Smooth muscle cell (in vitro differentiated cells): ENCODE data around the gene RARB. TPM values are rescaled to one million over a fixed set of nuclear protein-coding genes. Genes with fewer than 3 reads are reported as not detected.

Source experiments
- DNase-seq: peaks from one replicate; lab custom pipeline; 2025; ENCODE audit not compliant: unreplicated experiment; lab: John Stamatoyannopoulos, UW
- H2AFZ ChIP-seq: fragments of 200-600 bp; sonication (generic); 2 replicates; pipeline ENCODE4 v1.6.0; 2016; ENCODE audit warnings: antibody characterized with exemption, low read depth, mild to moderate bottlenecking
- H3F3A ChIP-seq: fragments of 200-600 bp; sonication (generic); 2 replicates; pipeline ENCODE4 v1.6.0; 2017; ENCODE audit warnings: antibody characterized with exemption, low read depth
- H3K27ac ChIP-seq: fragments of 200-600 bp; sonication (generic); 2 replicates; pipeline ENCODE4 v1.5.1; 2016; ENCODE audit warnings: low read depth, mild to moderate bottlenecking
- H3K27me3 ChIP-seq: fragments of 200-600 bp; sonication (generic); 2 replicates; pipeline ENCODE4 v1.6.1; 2016; ENCODE audit warnings: low read depth, mild to moderate bottlenecking
- H3K36me3 ChIP-seq: fragments of 200-600 bp; sonication (generic); 2 replicates; pipeline ENCODE4 v1.5.1; 2016; ENCODE audit warnings: low read depth
- H3K4me1 ChIP-seq: fragments of 200-600 bp; sonication (generic); 2 replicates; pipeline ENCODE4 v1.5.1; 2016; ENCODE audit warnings: low read depth
- H3K4me2 ChIP-seq: fragments of 200-600 bp; sonication (generic); 2 replicates; pipeline ENCODE4 v1.6.0; 2016; ENCODE audit warnings: mild to moderate bottlenecking
- H3K4me3 ChIP-seq: fragments of 200-600 bp; sonication (generic); 2 replicates; pipeline ENCODE4 v1.5.1; 2016; ENCODE audit warnings: mild to moderate bottlenecking
- H3K79me2 ChIP-seq: fragments of 200-600 bp; sonication (generic); 2 replicates; pipeline ENCODE4 v1.6.0; 2016; ENCODE audit warnings: low read depth, mild to moderate bottlenecking
- H3K9ac ChIP-seq: fragments of 200-600 bp; sonication (generic); 2 replicates; pipeline ENCODE4 v1.6.0; 2016; ENCODE audit warnings: low read depth
- H3K9me3 ChIP-seq: fragments of 200-600 bp; sonication (generic); replicated peaks from 2 replicates; pipeline ENCODE4 v1.5.1; 2016; ENCODE audit warnings: low read depth
- H4K20me1 ChIP-seq: fragments of 200-600 bp; sonication (generic); 2 replicates; pipeline ENCODE4 v1.6.0; 2016; ENCODE audit warnings: low read depth
- WGBS: methylation state at CpG from one replicate; pipeline ENCODE4 v1.1.7; 2016; ENCODE audit warnings: low lambda C conversion rate; 5-methylcytosine and 5-hydroxymethylcytosine counted together
- polyA plus RNA-seq: library from polyadenylated mRNA; unstranded; fragments of >200 nt; fragmentation: Nextera tagmentation; extraction: Ambion mirVana; gene quantifications from 2 replicates; pipeline ENCODE4 v1.2.1, GENCODE V29; 2016
- total RNA-seq: library from RNA; depleted of rRNA; stranded (reverse); fragments of >200 nt; gene quantifications from 2 replicates; pipeline ENCODE4 v1.2.3, GENCODE V29; 2014
- TF ChIP-seq, protein P1 (sequence below): fragments of 200-600 bp; sonication (generic); IDR thresholded peaks from 2 replicates; pipeline ENCODE4 v1.5.1; 2017; ENCODE audit warnings: borderline replicate concordance, mild to moderate bottlenecking, antibody characterized with exemption; ENCODE audit not compliant: insufficient read depth, poor library complexity, severe bottlenecking

Gene RARB
- total and polyA plus RNA-seq, 2 experiments from 2014 or later: 88.1 to 106 TPM

DNA sequence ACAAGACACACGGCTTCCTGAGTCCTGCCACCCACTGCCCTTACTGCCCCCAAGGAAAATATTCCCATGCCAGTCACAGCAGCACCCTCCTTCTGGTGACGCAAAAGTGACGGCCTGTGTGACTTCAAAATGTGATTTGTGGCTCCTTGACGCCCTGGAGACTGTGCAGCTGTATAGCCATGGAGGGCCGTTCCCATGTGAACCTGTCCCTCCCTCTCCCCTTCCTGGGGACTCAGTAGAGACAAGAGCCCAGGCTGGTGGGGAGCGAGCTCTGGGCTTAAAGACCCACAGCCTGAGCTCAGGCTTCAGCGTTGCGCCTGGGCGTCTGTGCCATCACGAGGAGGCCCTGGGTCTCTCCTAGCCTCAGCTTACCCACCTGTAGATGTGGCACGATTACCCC is 158.5 kb downstream of the RARB start:
- Histone ChIP-seq H3K4me3 (no peak overlapping the region), H3K4me2 (no peak overlapping the region), H3K79me2 (peaks cover 6% of the 10 kb centered on the region), H3F3A (peaks cover 33% of the 10 kb centered on the region), H3K9me3 (no peaks in the 10 kb centered on the region), H3K27me3 (no peaks in the 10 kb centered on the region), H4K20me1 (no peaks in the 10 kb centered on the region), H3K4me1 (peaks cover 4% of the 10 kb centered on the region), H3K9ac (no peak overlapping the region), H3K36me3 (no peaks in the 10 kb centered on the region), H3K27ac (peak overlapping the region; percentile 77), H2AFZ (no peak overlapping the region)
- 94% methylated on average over 11 of the region's 11 CpGs for WGBS
- TF ChIP-seq, protein P1, sequence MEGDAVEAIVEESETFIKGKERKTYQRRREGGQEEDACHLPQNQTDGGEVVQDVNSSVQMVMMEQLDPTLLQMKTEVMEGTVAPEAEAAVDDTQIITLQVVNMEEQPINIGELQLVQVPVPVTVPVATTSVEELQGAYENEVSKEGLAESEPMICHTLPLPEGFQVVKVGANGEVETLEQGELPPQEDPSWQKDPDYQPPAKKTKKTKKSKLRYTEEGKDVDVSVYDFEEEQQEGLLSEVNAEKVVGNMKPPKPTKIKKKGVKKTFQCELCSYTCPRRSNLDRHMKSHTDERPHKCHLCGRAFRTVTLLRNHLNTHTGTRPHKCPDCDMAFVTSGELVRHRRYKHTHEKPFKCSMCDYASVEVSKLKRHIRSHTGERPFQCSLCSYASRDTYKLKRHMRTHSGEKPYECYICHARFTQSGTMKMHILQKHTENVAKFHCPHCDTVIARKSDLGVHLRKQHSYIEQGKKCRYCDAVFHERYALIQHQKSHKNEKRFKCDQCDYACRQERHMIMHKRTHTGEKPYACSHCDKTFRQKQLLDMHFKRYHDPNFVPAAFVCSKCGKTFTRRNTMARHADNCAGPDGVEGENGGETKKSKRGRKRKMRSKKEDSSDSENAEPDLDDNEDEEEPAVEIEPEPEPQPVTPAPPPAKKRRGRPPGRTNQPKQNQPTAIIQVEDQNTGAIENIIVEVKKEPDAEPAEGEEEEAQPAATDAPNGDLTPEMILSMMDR: no peak
- DNase-seq: no peak

DNA sequence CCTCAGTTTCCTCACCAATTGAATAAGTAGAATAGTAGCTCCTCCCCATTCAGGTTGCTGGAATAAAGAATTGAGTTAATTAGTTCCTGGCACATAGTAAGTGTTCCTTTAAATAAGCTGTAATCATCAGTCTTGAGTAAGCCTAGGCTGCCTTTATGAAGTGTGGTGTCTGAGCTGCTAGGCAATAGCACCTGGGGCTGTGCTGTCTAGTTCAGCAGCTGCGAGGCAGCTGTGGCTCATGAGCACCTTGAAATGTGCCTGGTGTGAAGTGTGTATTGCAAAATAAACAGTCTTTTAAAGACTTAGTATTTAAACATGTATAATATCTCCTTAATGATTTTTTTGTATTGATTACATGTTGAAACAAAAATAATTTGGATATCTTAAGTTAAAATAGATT is 159.0 kb downstream of the RARB start:
- Histone ChIP-seq H4K20me1 (no peaks in the 10 kb centered on the region), H3K27me3 (no peaks in the 10 kb centered on the region), H3K27ac (peak overlapping the region; percentile 77), H3F3A (peaks cover 29% of the 10 kb centered on the region), H3K4me3 (no peak overlapping the region), H3K4me2 (no peak overlapping the region), H3K9me3 (no peaks in the 10 kb centered on the region), H3K79me2 (peaks cover 6% of the 10 kb centered on the region), H2AFZ (no peak overlapping the region), H3K36me3 (no peaks in the 10 kb centered on the region), H3K4me1 (peaks cover 2% of the 10 kb centered on the region), H3K9ac (no peak overlapping the region)
- TF ChIP-seq, protein P1: no peak
- no peak for DNase-seq
- 69% methylated on average over 1 of the region's 1 CpG for WGBS

DNA sequence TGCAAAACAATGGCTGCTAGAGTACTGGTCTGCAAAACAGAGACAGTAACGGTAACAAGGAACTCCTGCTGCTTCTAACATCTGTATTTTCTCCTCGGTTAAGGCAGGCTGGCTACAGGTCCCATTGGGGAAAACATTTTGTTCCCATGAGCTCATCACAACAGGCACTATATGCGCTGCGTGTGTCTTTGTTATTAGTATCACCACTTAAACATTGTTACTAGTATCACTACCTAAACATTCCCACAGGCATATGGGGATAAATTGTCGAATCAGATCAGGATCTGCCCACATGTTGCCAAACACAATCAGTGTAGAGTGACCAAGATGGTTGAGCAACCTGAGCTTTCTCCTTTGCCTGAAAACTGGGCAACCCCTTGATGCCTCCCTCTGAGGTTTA is 159.5 kb downstream of the RARB start:
- 78% methylated on average over 5 of the region's 5 CpGs for WGBS
- peak overlapping the region; percentile 77 for H3K27ac ChIP-seq

DNA sequence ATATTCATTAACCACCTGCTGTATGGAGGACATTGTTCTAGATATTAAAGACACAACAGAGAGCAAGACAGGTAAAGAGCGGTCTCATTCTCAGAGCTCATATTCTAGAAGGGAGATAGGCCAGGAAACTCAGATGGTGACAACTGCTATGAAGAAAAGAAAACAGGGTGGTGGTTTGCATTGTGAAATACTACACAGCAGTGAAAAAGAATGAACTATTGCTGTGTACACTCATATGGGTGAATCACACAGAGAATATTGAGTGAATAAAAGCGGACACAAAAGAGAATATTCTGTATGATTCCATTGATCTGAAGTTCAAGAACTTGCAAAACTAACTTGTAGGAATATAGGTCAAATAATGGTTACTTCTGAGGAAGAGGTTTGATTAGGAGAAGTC is 159.9 kb downstream of the RARB start:
- WGBS: 98% methylated on average over 2 of the region's 2 CpGs
- H3K36me3 ChIP-seq: no peaks in the 10 kb centered on the region
- H3F3A ChIP-seq: peaks cover 29% of the 10 kb centered on the region
- peak overlapping the region; percentile 77 for H3K27ac ChIP-seq
- TF ChIP-seq, protein P1: no peak
- no peak overlapping the region for H3K9ac ChIP-seq
- peak overlapping the region; percentile 20 for H3K4me2 ChIP-seq
- no peaks in the 10 kb centered on the region for H4K20me1 ChIP-seq
- H2AFZ ChIP-seq: no peak overlapping the region
- DNase-seq: no peak
- peaks cover 10% of the 10 kb centered on the region for H3K4me1 ChIP-seq
- no peaks in the 10 kb centered on the region for H3K27me3 ChIP-seq
- H3K79me2 ChIP-seq: peaks cover 6% of the 10 kb centered on the region
- no peak overlapping the region for H3K4me3 ChIP-seq
- no peaks in the 10 kb centered on the region for H3K9me3 ChIP-seq

More for the DNA sequence above, 159.5 kb downstream of the RARB start:
- Histone ChIP-seq H3K4me2 (no peak overlapping the region), H3K36me3 (no peaks in the 10 kb centered on the region), H3K27me3 (no peaks in the 10 kb centered on the region), H3K4me3 (no peak overlapping the region), H4K20me1 (no peaks in the 10 kb centered on the region), H3K4me1 (peaks cover 6% of the 10 kb centered on the region), H3K9me3 (no peaks in the 10 kb centered on the region), H2AFZ (no peak overlapping the region), H3K79me2 (peaks cover 6% of the 10 kb centered on the region), H3F3A (peaks cover 29% of the 10 kb centered on the region), H3K9ac (no peak overlapping the region)
- TF ChIP-seq, protein P1: no peak
- DNase-seq: no peak
